Heart right ventricle (tissue), 16 donors: ENCODE measurements around the gene HIGD1B. TPM values are rescaled to one million over a fixed set of nuclear protein-coding genes. Genes with fewer than 3 reads are reported as not detected.

Experiments used
- ATAC-seq, 8 donors: fragments of 200-7000 bp; cut with Tn5 transposase; one replicate each; pipeline ENCODE4 v1.9.1; 2020; ENCODE audit warnings: mild to moderate bottlenecking in 8 of 8, moderate library complexity in 8 of 8, moderate number of reproducible peaks in 1 of 8
- DNase-seq, 2 donors: peaks; one replicate each; pipeline ENCODE4 v3.0.0-alpha.2; 2020
- H3K27ac ChIP-seq, 10 donors: fragments of 200-600 bp; sonication (generic) in 2 of 10; one replicate each; pipeline versions ENCODE4 v1.5.0 to v1.8.0; 2020 to 2022; ENCODE audit warnings: mild to moderate bottlenecking in 3 of 10
- H3K27me3 ChIP-seq, 7 donors: fragments of 200-600 bp; one replicate each; pipeline ENCODE4 v1.8.0; 2021 to 2022; ENCODE audit warnings: mild to moderate bottlenecking in 2 of 7
- H3K36me3 ChIP-seq, 9 donors: fragments of 200-600 bp; sonication (generic) in 1 of 9; one replicate each; pipeline versions ENCODE4 v1.5.0 to v1.8.0; 2020 to 2022; ENCODE audit warnings: mild to moderate bottlenecking in 2 of 9
- H3K4me1 ChIP-seq, 9 donors: fragments of 200-600 bp; sonication (generic) in 1 of 9; one replicate each; pipeline versions ENCODE4 v1.5.0 to v1.8.0; 2020 to 2022; ENCODE audit warnings: mild to moderate bottlenecking in 4 of 9
- H3K4me3 ChIP-seq, 10 donors: fragments of 200-600 bp; sonication (generic) in 2 of 10; one replicate each; pipeline versions ENCODE4 v1.5.0 to v1.8.0; 2020 to 2022; ENCODE audit warnings: mild to moderate bottlenecking in 7 of 10, moderate library complexity in 2 of 10
- H3K9me3 ChIP-seq, 11 donors: fragments of 200-600 bp in 10 of 11; sonication (generic) in 2 of 11; one replicate each; pipeline versions ENCODE4 v1.5.0 to v1.8.0; 2013 to 2022; ENCODE audit warnings: mild to moderate bottlenecking in 2 of 11, control low read depth in 1 of 11, moderate library complexity in 1 of 11
- whole genome bisulfite sequencing, 2 donors: extraction: QIAGEN DNeasy Blood & Tissue Kit; methylation state at CpG; one replicate each; pipeline ENCODE4 v1.1.7; 2013; ENCODE audit warnings: inconsistent platforms in 1 of 2; 5-methylcytosine and 5-hydroxymethylcytosine counted together
- intact Hi-C, 10 donors: fragments of 100-400 bp; cut with DNase I; formaldehyde crosslinking; loops; one replicate each; pipeline versions ENCODE4 v1.11.1 to v1.14.2; 2022
- polyA plus RNA-seq, 2 donors: library from polyadenylated mRNA; stranded (reverse); fragments of 200-250 nt; gene quantifications; one replicate each; pipeline ENCODE4 v1.2.3, GENCODE V29; 2013
- total RNA-seq, 10 donors: library from RNA; stranded (reverse); fragmentation: NEBNext Ultra II Directional in 3 of 10; extraction: Animal tissue kit (Norgen Biotek cat#: 25700) in 3 of 10; gene quantifications; one replicate each; pipeline versions ENCODE4 v1.2.1 to v1.2.4, GENCODE V29; 2021 to 2023
- TF ChIP-seq, protein P1 (sequence below), 9 donors: fragments of 200-600 bp; sonication (generic) in 2 of 9; IDR thresholded peaks; one replicate each; pipeline versions ENCODE4 v1.5.0 to v1.8.0; 2021 to 2022; ENCODE audit warnings: antibody characterized with exemption in 9 of 9, mild to moderate bottlenecking in 5 of 9, moderate library complexity in 1 of 9
- donor health status: Arrhythmogenic right ventricular cardiomyopathy.
- donor health status: ischemic (EF 13 %, LVEDD 7.1; RV severe dilation, severe dysfunction).
- donor health status: healthy with polysubstance abuse.
- donor health status: DM: no; HTN: yes; CAD: no.
- donor health status: DM: no; HTN: no; CAD: no.
- donor health status: ischemic (EF 25% LVEDD 6.9; RV normal size, moderate dysfunction).
- donor health status: ischemic (EF 25% LVEDD 5.7; RV mildly dilated, moderate dysfunction).
- donor health status: healthy.
- donor health status: DM: yes; HTN: yes; CAD: no.
- donor health status: Ischemic cardiomyopathy.
- donor health status: ischemic (EF 35%, LVEDD 5.7; RV mildly dilated, moderate dysfunction).
- donor health status: nonischemic (EF 11% LVEDD 7.7; RV severe dilation, severe dysfunction).
- donor health status: DM: yes; HTN: yes; CAD: no.
- donor health status: PGD.
- donor health status: ischemic (EF 29% LVEDD 5.4; RV normal size, mild dysfunction).
- donor health status: nonischemic (EF 23%, LVEDD 6.1; RV moderate dilation, normal function).

Gene HIGD1B
- total and polyA plus RNA-seq, 12 donors: 4.7 to 61.9 (median 9.4) TPM

GRCh38 chr17:44850612-44851011 lies 2.9 kb downstream of the HIGD1B start:
- ATAC-seq (peak; percentile 55 to 84 (median 66)), DNase-seq (peak; percentile 64 to 66)
- H3K9me3 ChIP-seq: no peaks in the 10 kb centered on the region
- no peak overlapping the region for H3K4me3 ChIP-seq
- peaks cover 0 to 10% (median 0%) of the 10 kb centered on the region in 9 donors for H3K4me1 ChIP-seq
- 55 to 76% methylated on average over 5 of the region's 5 CpGs for WGBS, 2 donors
- peak overlapping the region in 8 of 10 donors; percentile 40 to 68 (median 58) for H3K27ac ChIP-seq
- TF ChIP-seq, protein P1, sequence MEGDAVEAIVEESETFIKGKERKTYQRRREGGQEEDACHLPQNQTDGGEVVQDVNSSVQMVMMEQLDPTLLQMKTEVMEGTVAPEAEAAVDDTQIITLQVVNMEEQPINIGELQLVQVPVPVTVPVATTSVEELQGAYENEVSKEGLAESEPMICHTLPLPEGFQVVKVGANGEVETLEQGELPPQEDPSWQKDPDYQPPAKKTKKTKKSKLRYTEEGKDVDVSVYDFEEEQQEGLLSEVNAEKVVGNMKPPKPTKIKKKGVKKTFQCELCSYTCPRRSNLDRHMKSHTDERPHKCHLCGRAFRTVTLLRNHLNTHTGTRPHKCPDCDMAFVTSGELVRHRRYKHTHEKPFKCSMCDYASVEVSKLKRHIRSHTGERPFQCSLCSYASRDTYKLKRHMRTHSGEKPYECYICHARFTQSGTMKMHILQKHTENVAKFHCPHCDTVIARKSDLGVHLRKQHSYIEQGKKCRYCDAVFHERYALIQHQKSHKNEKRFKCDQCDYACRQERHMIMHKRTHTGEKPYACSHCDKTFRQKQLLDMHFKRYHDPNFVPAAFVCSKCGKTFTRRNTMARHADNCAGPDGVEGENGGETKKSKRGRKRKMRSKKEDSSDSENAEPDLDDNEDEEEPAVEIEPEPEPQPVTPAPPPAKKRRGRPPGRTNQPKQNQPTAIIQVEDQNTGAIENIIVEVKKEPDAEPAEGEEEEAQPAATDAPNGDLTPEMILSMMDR (IDR thresholded peaks at IDR 0.05): no peak
- peaks cover 3 to 65% (median 39%) of the 10 kb centered on the region in 9 donors for H3K36me3 ChIP-seq
- intact Hi-C loops: no loop called here
- H3K27me3 ChIP-seq: no peaks in the 10 kb centered on the region

DNA sequence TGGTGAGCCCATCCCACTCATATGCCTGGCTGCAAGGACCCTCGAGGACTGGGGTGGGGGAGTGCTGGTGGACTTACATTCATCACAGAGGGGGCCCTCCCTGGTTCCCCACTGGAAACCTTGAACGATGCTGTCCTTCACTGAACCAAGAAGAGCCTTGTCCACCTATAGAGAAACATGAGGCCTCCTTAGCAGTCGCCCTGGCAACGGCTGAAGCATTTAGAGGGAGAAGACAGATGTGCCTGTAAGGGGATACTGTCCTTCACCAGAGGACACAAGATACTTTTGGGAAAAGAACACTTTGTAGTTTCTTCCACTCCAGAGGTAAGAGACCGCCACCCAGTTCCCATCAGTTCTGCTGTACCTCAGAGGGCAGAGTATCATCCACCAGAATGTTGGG lies 6.5 kb downstream of the HIGD1B start:
- TF ChIP-seq, protein P1 (IDR thresholded peaks at IDR 0.05): no peak
- intact Hi-C loops: no loop called here
- H3K36me3 ChIP-seq: peaks cover 3 to 99% (median 75%) of the 10 kb centered on the region in 9 donors
- WGBS, 2 donors: 94 to 97% methylated on average over 5 of the region's 5 CpGs
- H3K27ac ChIP-seq: no peak overlapping the region
- no peaks in the 10 kb centered on the region for H3K27me3 ChIP-seq
- DNase-seq (no peak), ATAC-seq (no peak)
- no peak overlapping the region for H3K4me3 ChIP-seq
- H3K9me3 ChIP-seq: no peaks in the 10 kb centered on the region
- peaks cover 0 to 5% (median 0%) of the 10 kb centered on the region in 9 donors for H3K4me1 ChIP-seq

DNA sequence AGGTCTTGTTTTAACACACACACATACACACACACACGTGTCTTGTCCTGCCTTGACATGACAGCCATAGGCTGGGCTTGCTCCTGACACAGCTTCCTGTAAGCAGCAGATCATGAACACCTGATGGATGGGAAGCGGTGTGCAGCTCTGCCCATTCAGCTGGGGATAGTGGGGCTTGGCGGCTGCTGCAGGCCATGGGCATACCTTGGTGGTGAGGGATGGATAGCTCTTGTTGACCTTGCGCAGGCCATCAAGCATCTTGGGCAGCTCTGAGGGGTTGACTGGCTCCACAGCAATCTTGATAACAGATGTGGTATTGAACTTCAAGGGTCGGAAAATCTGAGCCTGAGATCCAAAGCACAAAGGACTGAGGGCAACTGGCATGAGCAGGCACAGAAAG lies 12.0 kb downstream of the HIGD1B start:
- intact Hi-C loops: loop anchor here in 1 of 10 donors (5.0 kb wide), 1 partner anchor 82 kb away; no protein-coding TSS in a partner anchor
- Histone ChIP-seq H3K27me3 (no peaks in the 10 kb centered on the region), H3K36me3 (peaks cover 0 to 100% (median 92%) of the 10 kb centered on the region in 9 donors), H3K4me3 (no peak overlapping the region), H3K4me1 (peaks cover 0 to 4% (median 0%) of the 10 kb centered on the region in 9 donors), H3K27ac (no peak overlapping the region), H3K9me3 (no peaks in the 10 kb centered on the region)
- WGBS, 2 donors: 87 to 94% methylated on average over 5 of the region's 5 CpGs
- ATAC-seq (no peak), DNase-seq (no peak)
- TF ChIP-seq, protein P1 (IDR thresholded peaks at IDR 0.05): no peak

GRCh38 chr17:44862278-44862914 lies 14.7 kb downstream of the HIGD1B start:
- intact Hi-C loops: loop anchor here in 1 of 10 donors (5.0 kb wide), 1 partner anchor 85 kb away; no protein-coding TSS in a partner anchor
- peaks cover 0 to 98% (median 68%) of the 10 kb centered on the region in 9 donors for H3K36me3 ChIP-seq
- DNase-seq: no peak
- ATAC-seq: no peak
- no peak overlapping the region for H3K27ac ChIP-seq
- WGBS, 2 donors: 87 to 88% methylated on average over 9 of the region's 9 CpGs
- TF ChIP-seq, protein P1 (IDR thresholded peaks at IDR 0.05): no peak
- H3K4me3 ChIP-seq: no peak overlapping the region
- H3K4me1 ChIP-seq: peaks cover 0 to 12% (median 0%) of the 10 kb centered on the region in 9 donors
- no peaks in the 10 kb centered on the region for H3K27me3 ChIP-seq
- H3K9me3 ChIP-seq: no peaks in the 10 kb centered on the region
